ENCODE data around the gene CASK.

GRCh38 chrX:41952102-41952501 lies 28.7 kb upstream of the CASK start:
- TF ChIP-seq POLR2A (IDR thresholded peaks at IDR 0.05; ENCODE audit: low read depth, low read length) = no peak
- no peak for TF ChIP-seq POLR2AphosphoS5 (IDR thresholded peaks at IDR 0.05; ENCODE audit: low read depth, low read length)
